Neutrophil (primary cell): ENCODE results near the gene TUBG2.

ENCODE experiments used
- H3K27ac ChIP-seq: fragments of 200-600 bp; sonication (generic); 2 replicates; pipeline ENCODE4 v1.5.1; 2016; ENCODE audit warnings: mild to moderate bottlenecking, moderate library complexity
- H3K27me3 ChIP-seq: fragments of 200-600 bp; sonication (generic); 2 replicates; pipeline ENCODE4 v1.6.0; 2016; ENCODE audit warnings: mild to moderate bottlenecking
- H3K36me3 ChIP-seq: fragments of 200-600 bp; sonication (generic); 2 replicates; pipeline ENCODE4 v1.5.1; 2017
- H3K4me1 ChIP-seq, 2 experiments: fragments of 200-600 bp in 1 of 2; sonication (generic) in 1 of 2; 1 replicate in 1 of 2; 2 replicates in 1 of 2; pipeline versions ENCODE4 v1.5.1 to v1.6.1; 2013 to 2016; ENCODE audit warnings: low read depth in 1 of 2, low read length in 1 of 2, mild to moderate bottlenecking in 1 of 2, moderate library complexity in 1 of 2; ENCODE audit not compliant: control insufficient read depth in 1 of 2, insufficient read depth in 1 of 2
- H3K4me3 ChIP-seq, 2 experiments: fragments of 200-600 bp in 1 of 2; sonication (generic) in 1 of 2; 1 replicate in 1 of 2; 2 replicates in 1 of 2; pipeline ENCODE4 v1.5.1; 2013 to 2016; ENCODE audit warnings: low read depth in 1 of 2, low read length in 1 of 2, mild to moderate bottlenecking in 1 of 2, moderate library complexity in 1 of 2
- H3K9me3 ChIP-seq: fragments of 200-600 bp; sonication (generic); 2 replicates; pipeline ENCODE4 v1.5.1; 2016
- CTCF ChIP-seq: fragments of 200-600 bp; sonication (generic); IDR thresholded peaks from 2 replicates; pipeline ENCODE4 v1.5.1; 2016; ENCODE audit warnings: antibody characterized with exemption

The TUBG2 gene

GRCh38 chr17:42673885-42674754 is 15.0 kb downstream of the TUBG2 start:
- Histone ChIP-seq H3K4me3 (peak overlapping the region in 1 of 2 experiments; percentile 30), H3K36me3 (no peaks in the 10 kb centered on the region), H3K27me3 (peaks cover 79% of the 10 kb centered on the region), H3K27ac (no peak overlapping the region), H3K4me1 (peaks cover 48 to 61% of the 10 kb centered on the region in 2 experiments), H3K9me3 (no peaks in the 10 kb centered on the region)
- TF ChIP-seq CTCF = no peak

GRCh38 chr17:42674755-42675347 is 15.8 kb downstream of the TUBG2 start:
- H3K27me3 ChIP-seq = peaks cover 72% of the 10 kb centered on the region
- H3K4me1 ChIP-seq = peaks cover 55 to 69% of the 10 kb centered on the region in 2 experiments
- no peaks in the 10 kb centered on the region for H3K9me3 ChIP-seq
- no peak overlapping the region for H3K4me3 ChIP-seq
- no peak overlapping the region for H3K27ac ChIP-seq
- no peak for TF ChIP-seq CTCF
- H3K36me3 ChIP-seq = no peaks in the 10 kb centered on the region

- Histone ChIP-seq H3K27me3 (peaks cover 72% of the 10 kb centered on the region), H3K4me1 (peaks cover 58 to 71% of the 10 kb centered on the region in 2 experiments), H3K36me3 (no peaks in the 10 kb centered on the region), H3K9me3 (no peaks in the 10 kb centered on the region), H3K4me3 (peak overlapping the region in 1 of 2 experiments; percentile 75), H3K27ac (peak overlapping the region; percentile 38)
- no peak for TF ChIP-seq CTCF
Observed at GRCh38 chr17:42675348-42675964, 16.4 kb downstream of the TUBG2 start.

- Histone ChIP-seq H3K4me3 (peak overlapping the region; percentile 75 to 80), H3K9me3 (no peaks in the 10 kb centered on the region), H3K36me3 (no peaks in the 10 kb centered on the region), H3K4me1 (peaks cover 57 to 66% of the 10 kb centered on the region in 2 experiments), H3K27ac (peak overlapping the region; percentile 38), H3K27me3 (peaks cover 72% of the 10 kb centered on the region)
- TF ChIP-seq CTCF = no peak
Observed at GRCh38 chr17:42675965-42676423, 16.9 kb downstream of the TUBG2 start.

- Histone ChIP-seq H3K27me3 (peaks cover 72% of the 10 kb centered on the region), H3K9me3 (no peaks in the 10 kb centered on the region), H3K4me3 (peak within 1 kb of the TSS; percentile 75 to 80), H3K27ac (peak within 1 kb of the TSS; percentile 73), H3K4me1 (peaks cover 57 to 69% of the 10 kb centered on the region in 2 experiments), H3K36me3 (no peaks in the 10 kb centered on the region)
- TF ChIP-seq CTCF = no peak
Observed at GRCh38 chr17:42676424-42677011, 17.4 kb downstream of the TUBG2 start, which contains the start of gene PLEKHH3. Gene PLEKHH3, minus strand, starts transcription at chr17:42676994. Its CDS starts 431 bp downstream, at chr17:42676563.
